Mammary epithelial cell (primary cell): ENCODE data around the gene PABPC1L.

ENCODE experiments used
- EZH2 ChIP-seq: IDR thresholded peaks from 2 replicates; pipeline ENCODE4 v1.6.1; 2012; ENCODE audit warnings: low read length, inconsistent platforms, borderline replicate concordance
- TF ChIP-seq, protein P1 (sequence below), 2 donors: IDR thresholded peaks in 1 of 2; conservative IDR thresholded peaks in 1 of 2; 2 replicates each; pipeline ENCODE4 v1.5.1; 2011 to 2012; ENCODE audit warnings: inconsistent platforms in 2 of 2, low read length in 2 of 2, mild to moderate bottlenecking in 2 of 2, control low read depth in 1 of 2, low read depth in 1 of 2; ENCODE audit not compliant: insufficient read depth in 1 of 2; ENCODE audit errors: extremely low read depth in 1 of 2

DNA sequence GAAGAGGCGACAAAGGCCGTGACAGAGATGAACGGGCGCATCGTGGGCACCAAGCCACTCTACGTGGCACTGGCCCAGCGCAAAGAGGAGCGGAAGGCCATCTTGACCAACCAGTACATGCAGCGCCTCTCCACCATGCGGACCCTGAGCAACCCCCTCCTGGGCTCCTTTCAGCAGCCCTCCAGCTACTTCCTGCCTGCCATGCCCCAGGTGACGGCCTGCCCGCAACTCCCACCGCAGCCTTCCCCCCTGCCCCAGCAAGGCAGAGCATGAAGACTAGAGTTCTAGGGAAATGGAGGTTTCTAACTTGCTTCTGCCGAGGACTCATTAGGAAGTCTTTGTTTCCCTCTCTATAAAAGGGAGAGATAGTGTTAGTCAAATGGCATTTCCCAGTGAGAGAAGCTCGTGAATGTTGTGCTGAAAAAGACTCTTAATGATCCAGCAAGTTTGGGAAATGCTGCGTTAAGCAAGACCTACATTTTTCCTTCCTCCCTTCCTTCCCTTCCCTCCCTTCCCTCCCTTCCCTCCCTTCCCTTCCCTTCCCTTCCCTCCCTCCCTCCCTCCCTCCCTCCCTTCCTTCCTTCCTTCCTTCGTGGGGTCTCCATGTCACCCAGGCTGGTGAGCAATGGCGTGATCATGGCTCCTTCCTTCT, 20.8 kb downstream of the PABPC1L start:
- TF ChIP-seq, protein P1, sequence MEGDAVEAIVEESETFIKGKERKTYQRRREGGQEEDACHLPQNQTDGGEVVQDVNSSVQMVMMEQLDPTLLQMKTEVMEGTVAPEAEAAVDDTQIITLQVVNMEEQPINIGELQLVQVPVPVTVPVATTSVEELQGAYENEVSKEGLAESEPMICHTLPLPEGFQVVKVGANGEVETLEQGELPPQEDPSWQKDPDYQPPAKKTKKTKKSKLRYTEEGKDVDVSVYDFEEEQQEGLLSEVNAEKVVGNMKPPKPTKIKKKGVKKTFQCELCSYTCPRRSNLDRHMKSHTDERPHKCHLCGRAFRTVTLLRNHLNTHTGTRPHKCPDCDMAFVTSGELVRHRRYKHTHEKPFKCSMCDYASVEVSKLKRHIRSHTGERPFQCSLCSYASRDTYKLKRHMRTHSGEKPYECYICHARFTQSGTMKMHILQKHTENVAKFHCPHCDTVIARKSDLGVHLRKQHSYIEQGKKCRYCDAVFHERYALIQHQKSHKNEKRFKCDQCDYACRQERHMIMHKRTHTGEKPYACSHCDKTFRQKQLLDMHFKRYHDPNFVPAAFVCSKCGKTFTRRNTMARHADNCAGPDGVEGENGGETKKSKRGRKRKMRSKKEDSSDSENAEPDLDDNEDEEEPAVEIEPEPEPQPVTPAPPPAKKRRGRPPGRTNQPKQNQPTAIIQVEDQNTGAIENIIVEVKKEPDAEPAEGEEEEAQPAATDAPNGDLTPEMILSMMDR (conservative IDR thresholded peaks at IDR 0.05 in 1 of 2, IDR thresholded peaks at IDR 0.05 in 1 of 2; ENCODE audit: extremely low read depth in 1 of 2, insufficient read depth in 1 of 2, low read depth in 1 of 2, low read length in 2 of 2), result no peak
- TF ChIP-seq EZH2, result no peak
